ENCODE measurements around the gene FBXL7. TPM values are rescaled to one million over a fixed set of nuclear protein-coding genes. Genes with fewer than 3 reads are reported as not detected.

FBXL7 gene
- total and polyA plus RNA-seq, 2 donors (not counting 1 experiment from before 2014, with no cell fraction given): not detected

GRCh38 chr5:15852217-15852616 is 352.2 kb downstream of the FBXL7 start:
- H3K4me1 Mint-ChIP-seq: no peaks in the 10 kb centered on the region
- POLR2A ChIA-PET: no interaction called here
- H4K20me1 ChIP-seq (ENCODE audit: control insufficient read depth, insufficient read depth, low read length, poor library complexity, severe bottlenecking): no peaks in the 10 kb centered on the region
- no peak overlapping the region for H3K4me3 ChIP-seq (ENCODE audit: control extremely low read depth in 1 of 5, extremely low read depth in 1 of 5, insufficient read depth in 1 of 5, low read depth in 2 of 5, low read length in 4 of 5)
- no peak overlapping the region for H2AFZ ChIP-seq (ENCODE audit: insufficient read depth, low read depth, low read length, poor library complexity, severe bottlenecking)
- H3K4me2 ChIP-seq (replicated peaks; ENCODE audit: low read depth, low read length, poor library complexity, severe bottlenecking): no peak overlapping the region
- H3K9me3 Mint-ChIP-seq (ENCODE audit: insufficient read depth): peaks cover 9% of the 10 kb centered on the region
- H3K27ac ChIP-seq (ENCODE audit: low read length in 2 of 2): no peak overlapping the region
- H3K36me3 ChIP-seq (replicated peaks in 1 of 2; ENCODE audit: control extremely low read depth in 1 of 2, control insufficient read depth in 1 of 2, extremely low read depth in 1 of 2, insufficient read depth in 2 of 2, low read length in 1 of 2): no peaks in the 10 kb centered on the region
- intact Hi-C loops (cut with micrococcal nuclease): no loop called here
- H3K9ac ChIP-seq (ENCODE audit: low read length): no peak overlapping the region
- no peak for DNase-seq
- H3K27me3 Mint-ChIP-seq: no peaks in the 10 kb centered on the region
- H3K4me1 ChIP-seq (ENCODE audit: control insufficient read depth in 2 of 2, insufficient read depth in 2 of 2, low read length in 2 of 2): no peaks in the 10 kb centered on the region
- no peak for TF ChIP-seq CTCF (IDR thresholded peaks at IDR 0.05)
- no peak for TF ChIP-seq EZH2 (IDR thresholded peaks at IDR 0.05; ENCODE audit: borderline replicate concordance, insufficient read depth, low read depth, low read length, poor library complexity, severe bottlenecking)
- CTCF ChIA-PET: interaction anchor here (0.6 kb wide), 1 partner anchor 607 kb away, joined by 4 read pairs; no protein-coding TSS in a partner anchor
- no peaks in the 10 kb centered on the region for H3K27me3 ChIP-seq (replicated peaks in 1 of 4; ENCODE audit: control extremely low read depth in 1 of 4, control insufficient read depth in 3 of 4, insufficient read depth in 4 of 4, low read length in 3 of 4)
- no peak overlapping the region for H3K27ac Mint-ChIP-seq
- H3K9me3 ChIP-seq (ENCODE audit: control extremely low read depth in 1 of 3, control insufficient read depth in 2 of 3, insufficient read depth in 1 of 3, low read length in 2 of 3): peaks cover 0 to 10% (median 0%) of the 10 kb centered on the region in 3 donors
- no peak overlapping the region for H3K4me3 Mint-ChIP-seq
- no peak for ATAC-seq (ENCODE audit: low read depth)
- WGBS (ENCODE audit: insufficient coverage): 100% methylated on average over 1 of the region's 3 CpGs
- no peaks in the 10 kb centered on the region for H3K79me2 ChIP-seq (ENCODE audit: control insufficient read depth, insufficient read depth, low read length)

- Histone ChIP-seq H3K9ac (ENCODE audit: low read length) (no peak overlapping the region), H3K9me3 (ENCODE audit: control extremely low read depth in 1 of 3, control insufficient read depth in 2 of 3, insufficient read depth in 1 of 3, low read length in 2 of 3) (peaks cover 0 to 10% (median 0%) of the 10 kb centered on the region in 3 donors), H4K20me1 (ENCODE audit: control insufficient read depth, insufficient read depth, low read length, poor library complexity, severe bottlenecking) (no peaks in the 10 kb centered on the region), H3K4me2 (replicated peaks; ENCODE audit: low read depth, low read length, poor library complexity, severe bottlenecking) (no peak overlapping the region), H3K4me1 (ENCODE audit: control insufficient read depth in 2 of 2, insufficient read depth in 2 of 2, low read length in 2 of 2) (no peaks in the 10 kb centered on the region), H3K4me3 (ENCODE audit: control extremely low read depth in 1 of 5, extremely low read depth in 1 of 5, insufficient read depth in 1 of 5, low read depth in 2 of 5, low read length in 4 of 5) (no peak overlapping the region), H3K36me3 (replicated peaks in 1 of 2; ENCODE audit: control extremely low read depth in 1 of 2, control insufficient read depth in 1 of 2, extremely low read depth in 1 of 2, insufficient read depth in 2 of 2, low read length in 1 of 2) (no peaks in the 10 kb centered on the region), H2AFZ (ENCODE audit: insufficient read depth, low read depth, low read length, poor library complexity, severe bottlenecking) (no peak overlapping the region), H3K27me3 (replicated peaks in 1 of 4; ENCODE audit: control extremely low read depth in 1 of 4, control insufficient read depth in 3 of 4, insufficient read depth in 4 of 4, low read length in 3 of 4) (no peaks in the 10 kb centered on the region), H3K27ac (ENCODE audit: low read length in 2 of 2) (no peak overlapping the region), H3K79me2 (ENCODE audit: control insufficient read depth, insufficient read depth, low read length) (no peaks in the 10 kb centered on the region)
- TF ChIP-seq EZH2 (IDR thresholded peaks at IDR 0.05; ENCODE audit: borderline replicate concordance, insufficient read depth, low read depth, low read length, poor library complexity, severe bottlenecking) (no peak), CTCF (IDR thresholded peaks at IDR 0.05) (no peak)
- intact Hi-C loops (cut with micrococcal nuclease): no loop called here
- no peak overlapping the region for H3K27ac Mint-ChIP-seq
- no peaks in the 10 kb centered on the region for H3K4me1 Mint-ChIP-seq
- ChIA-PET POLR2A (no interaction called here), CTCF (no interaction called here)
- H3K9me3 Mint-ChIP-seq (ENCODE audit: insufficient read depth): peaks cover 9% of the 10 kb centered on the region
- WGBS (ENCODE audit: insufficient coverage): 88% methylated on average over 1 of the region's 1 CpG
- no peak overlapping the region for H3K4me3 Mint-ChIP-seq
- no peaks in the 10 kb centered on the region for H3K27me3 Mint-ChIP-seq
- ATAC-seq (ENCODE audit: low read depth) (no peak), DNase-seq (no peak)
Observed at GRCh38 chr5:15852949-15853348, 353.0 kb downstream of the FBXL7 start.

Measured in B cell (primary cell).